Coronary artery (tissue), 2 donors: ENCODE measurements around the gene CACNA1B.

Source experiments
- DNase-seq: peaks from one replicate; pipeline ENCODE4 v3.0.0-alpha.2; 2017; ENCODE audit warnings: low spot score
- H3K27ac ChIP-seq, 2 donors: fragments of 200-600 bp; sonication (generic); one replicate each; pipeline ENCODE4 v1.5.1; 2016 to 2019
- H3K4me3 ChIP-seq: fragments of 200-600 bp; sonication (generic); 2 replicates; pipeline ENCODE4 v1.5.1; 2016; ENCODE audit warnings: mild to moderate bottlenecking, moderate library complexity
- TF ChIP-seq, protein P1 (sequence below): fragments of 200-600 bp; sonication (generic); IDR thresholded peaks from one replicate; pipeline ENCODE4 v1.5.1; 2019; ENCODE audit warnings: antibody characterized with exemption

The CACNA1B gene

GRCh38 chr9:138076650-138077009, 199.0 kb downstream of the CACNA1B start:
- no peak for DNase-seq

DNA sequence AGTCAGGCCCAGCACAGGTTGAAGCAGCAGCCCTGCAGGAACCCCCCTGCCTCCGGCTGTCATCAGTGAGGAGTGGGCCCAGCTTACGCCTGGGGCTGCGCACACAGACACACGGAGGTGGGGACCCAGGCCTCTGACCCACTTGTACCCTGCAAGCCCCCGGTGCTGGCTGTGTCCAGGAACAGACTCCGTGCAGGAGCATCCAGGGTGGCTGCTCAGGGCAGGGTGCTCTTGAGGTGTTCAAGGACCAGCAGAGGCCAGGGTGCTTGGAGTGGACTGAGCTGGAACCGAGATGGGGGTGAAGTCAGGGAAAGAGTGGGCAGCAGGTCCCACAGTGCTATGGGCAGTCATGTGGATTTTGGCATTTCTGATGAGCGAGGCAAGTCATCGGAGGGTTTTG, 199.5 kb downstream of the CACNA1B start:
- TF ChIP-seq, protein P1, sequence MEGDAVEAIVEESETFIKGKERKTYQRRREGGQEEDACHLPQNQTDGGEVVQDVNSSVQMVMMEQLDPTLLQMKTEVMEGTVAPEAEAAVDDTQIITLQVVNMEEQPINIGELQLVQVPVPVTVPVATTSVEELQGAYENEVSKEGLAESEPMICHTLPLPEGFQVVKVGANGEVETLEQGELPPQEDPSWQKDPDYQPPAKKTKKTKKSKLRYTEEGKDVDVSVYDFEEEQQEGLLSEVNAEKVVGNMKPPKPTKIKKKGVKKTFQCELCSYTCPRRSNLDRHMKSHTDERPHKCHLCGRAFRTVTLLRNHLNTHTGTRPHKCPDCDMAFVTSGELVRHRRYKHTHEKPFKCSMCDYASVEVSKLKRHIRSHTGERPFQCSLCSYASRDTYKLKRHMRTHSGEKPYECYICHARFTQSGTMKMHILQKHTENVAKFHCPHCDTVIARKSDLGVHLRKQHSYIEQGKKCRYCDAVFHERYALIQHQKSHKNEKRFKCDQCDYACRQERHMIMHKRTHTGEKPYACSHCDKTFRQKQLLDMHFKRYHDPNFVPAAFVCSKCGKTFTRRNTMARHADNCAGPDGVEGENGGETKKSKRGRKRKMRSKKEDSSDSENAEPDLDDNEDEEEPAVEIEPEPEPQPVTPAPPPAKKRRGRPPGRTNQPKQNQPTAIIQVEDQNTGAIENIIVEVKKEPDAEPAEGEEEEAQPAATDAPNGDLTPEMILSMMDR: no peak
- Histone ChIP-seq H3K4me3 (no peak overlapping the region), H3K27ac (no peak overlapping the region)
- peak; percentile 62 for DNase-seq

More at GRCh38 chr9:138076650-138077009, 199.0 kb downstream of the CACNA1B start:
- no peak overlapping the region for H3K27ac ChIP-seq
- H3K4me3 ChIP-seq: no peak overlapping the region
- TF ChIP-seq, protein P1: no peak

DNA sequence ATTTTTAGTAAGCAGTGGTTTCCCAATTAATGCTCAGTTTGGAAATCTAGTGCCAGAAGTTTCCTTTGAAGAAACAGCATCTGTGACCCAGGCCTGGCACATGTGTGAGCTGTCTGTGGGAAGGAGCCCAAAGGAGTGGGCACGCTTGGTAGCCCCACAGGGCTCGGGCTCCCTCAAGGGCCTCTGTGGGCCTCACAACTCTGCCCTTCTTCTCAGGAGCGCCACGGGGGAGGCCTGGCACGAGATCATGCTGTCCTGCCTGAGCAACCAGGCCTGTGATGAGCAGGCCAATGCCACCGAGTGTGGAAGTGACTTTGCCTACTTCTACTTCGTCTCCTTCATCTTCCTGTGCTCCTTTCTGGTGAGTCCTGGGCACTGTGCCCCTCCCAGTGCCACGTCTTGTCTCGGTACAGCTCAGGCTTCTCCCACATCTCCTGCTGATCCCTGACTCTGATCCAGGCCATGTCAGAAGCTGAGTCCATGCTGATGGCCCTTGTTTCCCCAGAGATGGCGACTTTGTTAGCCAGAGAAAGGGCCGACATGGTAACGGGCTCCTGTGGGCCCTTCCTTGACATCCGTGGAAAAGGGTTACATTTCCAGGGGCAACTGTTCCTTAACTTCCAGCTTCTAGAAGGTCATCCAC, 200.4 kb downstream of the CACNA1B start:
- Histone ChIP-seq H3K27ac (no peak overlapping the region), H3K4me3 (no peak overlapping the region)
- TF ChIP-seq, protein P1: no peak
- DNase-seq: no peak

DNA sequence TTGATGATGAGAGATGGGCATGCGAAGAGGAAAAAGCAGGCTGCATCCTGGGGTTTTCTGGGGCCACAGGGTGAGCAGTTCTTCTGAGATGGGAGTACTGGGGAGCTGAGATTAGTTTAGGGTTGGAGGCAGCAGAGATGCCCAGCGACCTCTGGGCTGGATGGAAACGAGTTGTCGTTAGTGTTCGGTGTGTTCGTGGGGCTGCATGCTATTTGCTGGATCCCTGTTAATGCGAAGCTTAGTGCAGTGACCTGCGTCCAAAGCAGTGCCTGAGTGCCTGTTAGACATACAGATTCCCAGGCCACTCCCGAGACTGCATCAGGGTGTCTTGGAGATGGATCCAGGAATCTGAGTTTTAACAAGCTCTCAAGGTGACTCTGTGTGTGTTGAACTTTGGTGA, 201.3 kb downstream of the CACNA1B start:
- no peak overlapping the region for H3K4me3 ChIP-seq
- peak; percentile 50 for DNase-seq

GRCh38 chr9:138080979-138081378, 203.4 kb downstream of the CACNA1B start:
- TF ChIP-seq, protein P1: no peak
- Histone ChIP-seq H3K4me3 (no peak overlapping the region), H3K27ac (no peak overlapping the region)
- no peak for DNase-seq

More for the DNA sequence above, 201.3 kb downstream of the CACNA1B start:
- TF ChIP-seq, protein P1: no peak
- no peak overlapping the region for H3K27ac ChIP-seq

GRCh38 chr9:138082918-138083636, 205.5 kb downstream of the CACNA1B start:
- peak; percentile 59 for DNase-seq
- TF ChIP-seq, protein P1: no peak
- no peak overlapping the region for H3K27ac ChIP-seq
- no peak overlapping the region for H3K4me3 ChIP-seq

DNA sequence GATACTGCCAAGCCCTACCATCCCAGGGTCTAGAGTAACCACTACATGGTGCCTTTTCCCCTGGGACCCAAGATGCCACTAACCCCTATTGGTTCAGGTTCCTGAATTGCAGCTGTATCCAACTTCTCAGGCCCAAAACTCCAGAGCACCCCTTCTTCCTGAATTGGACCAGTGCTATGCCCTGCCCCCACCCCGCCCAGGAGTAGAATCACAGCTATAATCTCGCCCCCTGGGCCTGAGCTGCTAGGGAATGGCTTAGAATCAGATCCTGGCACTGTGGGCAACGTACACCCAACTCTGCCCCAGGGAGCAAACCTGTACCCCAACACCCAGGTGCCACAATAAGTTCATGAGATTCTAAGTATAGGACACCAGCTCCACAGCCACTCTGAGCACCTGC, 206.3 kb downstream of the CACNA1B start:
- no peak overlapping the region for H3K27ac ChIP-seq
- no peak for DNase-seq
- TF ChIP-seq, protein P1: no peak

More for the DNA sequence above, 206.3 kb downstream of the CACNA1B start:
- no peak overlapping the region for H3K4me3 ChIP-seq
